ENCODE measurements around the gene CHPT1.

Gene CHPT1

GRCh38 chr12:101703487-101703886 lies 6.0 kb downstream of the CHPT1 start:
- no peaks in the 10 kb centered on the region for H3K9me2 ChIP-seq (ENCODE audit: low read depth, low read length)
- H3K4me2 ChIP-seq (ENCODE audit: low read length), result no peak overlapping the region
- H3K27me3 ChIP-seq (ENCODE audit: insufficient read depth, low read length), result no peaks in the 10 kb centered on the region
- no peak overlapping the region for H3K9ac ChIP-seq (ENCODE audit: low read length)
- H3K4me3 ChIP-seq (ENCODE audit: low read depth, low read length, poor library complexity, severe bottlenecking), result no peak overlapping the region
- H3K27ac ChIP-seq (ENCODE audit: low read depth, low read length, poor library complexity, severe bottlenecking), result no peak overlapping the region
- H3K4me1 ChIP-seq (ENCODE audit: insufficient read depth, low read length, severe bottlenecking), result peaks cover 59% of the 10 kb centered on the region
- H3F3A ChIP-seq (ENCODE audit: insufficient read depth, low read length), result no peaks in the 10 kb centered on the region
- H3K36me3 ChIP-seq (ENCODE audit: insufficient read depth, low read length), result peaks cover 5% of the 10 kb centered on the region; the same call in 1 of the 2 replicates
- H2AFZ ChIP-seq (ENCODE audit: low read length), result no peak overlapping the region
- H3K9me3 ChIP-seq (ENCODE audit: low read length), result no peaks in the 10 kb centered on the region
- H4K20me1 ChIP-seq (ENCODE audit: insufficient read depth, low read length), result no peaks in the 10 kb centered on the region
- H3K79me2 ChIP-seq (ENCODE audit: insufficient read depth, low read length), result peaks cover 82% of the 10 kb centered on the region
- TF ChIP-seq CTCF (IDR thresholded peaks at IDR 0.05; ENCODE audit: low read length) (no peak), EZH2 (IDR thresholded peaks at IDR 0.05; ENCODE audit: borderline replicate concordance, low read length) (no peak)

GRCh38 chr12:101706403-101706802 lies 9.0 kb downstream of the CHPT1 start:
- TF ChIP-seq CTCF (IDR thresholded peaks at IDR 0.05; ENCODE audit: low read length) (no peak), EZH2 (IDR thresholded peaks at IDR 0.05; ENCODE audit: borderline replicate concordance, low read length) (no peak)
- peak overlapping the region; percentile 2 for H3K27ac ChIP-seq (ENCODE audit: low read depth, low read length, poor library complexity, severe bottlenecking)

GRCh38 chr12:101707131-101707782 lies 9.8 kb downstream of the CHPT1 start:
- no peak for TF ChIP-seq CTCF (IDR thresholded peaks at IDR 0.05; ENCODE audit: low read length)
- TF ChIP-seq EZH2 (IDR thresholded peaks at IDR 0.05; ENCODE audit: borderline replicate concordance, low read length), result no peak
- Histone ChIP-seq H3K9me2 (ENCODE audit: low read depth, low read length) (no peaks in the 10 kb centered on the region), H3K27me3 (ENCODE audit: insufficient read depth, low read length) (no peaks in the 10 kb centered on the region), H3K4me2 (ENCODE audit: low read length) (peak overlapping the region; percentile 2; the same call in 1 of the 2 replicates), H3K27ac (ENCODE audit: low read depth, low read length, poor library complexity, severe bottlenecking) (peak overlapping the region; percentile 20), H3K9ac (ENCODE audit: low read length) (no peak overlapping the region), H3K79me2 (ENCODE audit: insufficient read depth, low read length) (peaks cover 84% of the 10 kb centered on the region), H3K4me3 (ENCODE audit: low read depth, low read length, poor library complexity, severe bottlenecking) (no peak overlapping the region), H2AFZ (ENCODE audit: low read length) (no peak overlapping the region), H3F3A (ENCODE audit: insufficient read depth, low read length) (no peaks in the 10 kb centered on the region), H3K36me3 (ENCODE audit: insufficient read depth, low read length) (peaks cover 12% of the 10 kb centered on the region), H3K4me1 (ENCODE audit: insufficient read depth, low read length, severe bottlenecking) (peaks cover 29% of the 10 kb centered on the region), H4K20me1 (ENCODE audit: insufficient read depth, low read length) (no peaks in the 10 kb centered on the region), H3K9me3 (ENCODE audit: low read length) (no peaks in the 10 kb centered on the region)

More at GRCh38 chr12:101706403-101706802, 9.0 kb downstream of the CHPT1 start:
- Histone ChIP-seq H3K27me3 (ENCODE audit: insufficient read depth, low read length) (no peaks in the 10 kb centered on the region), H3K4me1 (ENCODE audit: insufficient read depth, low read length, severe bottlenecking) (peaks cover 37% of the 10 kb centered on the region), H3K4me3 (ENCODE audit: low read depth, low read length, poor library complexity, severe bottlenecking) (no peak overlapping the region), H3K79me2 (ENCODE audit: insufficient read depth, low read length) (peaks cover 84% of the 10 kb centered on the region), H3K4me2 (ENCODE audit: low read length) (no peak overlapping the region; the same call in 1 of the 2 replicates), H3K9me2 (ENCODE audit: low read depth, low read length) (no peaks in the 10 kb centered on the region), H4K20me1 (ENCODE audit: insufficient read depth, low read length) (no peaks in the 10 kb centered on the region), H3F3A (ENCODE audit: insufficient read depth, low read length) (no peaks in the 10 kb centered on the region), H3K9ac (ENCODE audit: low read length) (no peak overlapping the region), H3K9me3 (ENCODE audit: low read length) (no peaks in the 10 kb centered on the region), H2AFZ (ENCODE audit: low read length) (no peak overlapping the region), H3K36me3 (ENCODE audit: insufficient read depth, low read length) (peaks cover 12% of the 10 kb centered on the region)

All from OCI-LY1 (cell line).